T47D (cell line): ENCODE data around the gene CYB5B.

Experiments
- DNase-seq, 2 experiments: peaks; one replicate each; pipeline versions ENCODE4 v3.0.0 to v3.0.0-alpha.2; 2011 to 2012; ENCODE audit warnings: low read depth in 1 of 2, low spot score in 1 of 2
- JUND ChIP-seq: IDR thresholded peaks from 2 replicates; pipeline ENCODE4 v1.6.1; 2012; ENCODE audit warnings: low read depth
- in situ Hi-C: cut with HindIII; loops from 2 replicates; pipeline ENCODE4 v1.10.0; 2016; ENCODE audit warnings: low sequenced_read_pairs, low pct_unique_long_range_greater_than_20kb

CYB5B gene

DNA sequence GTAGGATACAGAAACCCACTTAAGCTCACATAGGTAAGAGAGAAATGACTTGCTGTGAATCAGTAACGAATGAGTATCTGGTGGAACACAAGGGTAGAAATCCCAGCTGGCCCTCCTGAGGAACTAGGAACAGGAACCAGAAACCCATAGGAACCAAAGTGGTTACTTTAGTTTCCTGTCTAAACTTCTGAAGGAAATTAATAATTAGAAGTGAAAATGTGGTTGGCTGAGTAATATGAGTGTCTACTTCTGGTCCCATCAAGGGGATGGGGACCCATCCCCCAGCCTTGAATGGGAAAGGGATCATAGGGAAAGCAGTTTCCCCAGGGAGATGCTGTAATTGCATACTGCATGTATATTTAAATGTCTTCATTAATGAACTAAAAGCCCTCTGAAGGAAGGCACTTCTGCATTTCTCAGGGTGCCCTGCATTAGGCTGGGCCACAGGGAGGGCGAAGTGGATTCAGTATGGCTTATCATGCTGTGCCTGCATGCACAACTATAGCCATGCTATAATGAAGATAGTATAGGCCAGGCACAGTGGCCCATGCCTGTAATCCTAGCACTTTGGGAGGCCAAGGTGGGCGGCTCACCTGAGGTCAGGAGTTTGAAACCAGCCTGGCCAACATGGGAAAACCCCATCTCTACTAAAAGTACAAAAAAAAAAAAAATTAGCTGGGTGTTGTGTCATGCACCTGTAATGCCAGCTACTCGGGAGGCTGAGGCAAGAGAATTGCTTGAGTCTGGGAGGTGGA lies 45.6 kb downstream of the CYB5B start:
- no peak for DNase-seq
- no peak for TF ChIP-seq JUND
- in situ Hi-C loops: no loop called here

DNA sequence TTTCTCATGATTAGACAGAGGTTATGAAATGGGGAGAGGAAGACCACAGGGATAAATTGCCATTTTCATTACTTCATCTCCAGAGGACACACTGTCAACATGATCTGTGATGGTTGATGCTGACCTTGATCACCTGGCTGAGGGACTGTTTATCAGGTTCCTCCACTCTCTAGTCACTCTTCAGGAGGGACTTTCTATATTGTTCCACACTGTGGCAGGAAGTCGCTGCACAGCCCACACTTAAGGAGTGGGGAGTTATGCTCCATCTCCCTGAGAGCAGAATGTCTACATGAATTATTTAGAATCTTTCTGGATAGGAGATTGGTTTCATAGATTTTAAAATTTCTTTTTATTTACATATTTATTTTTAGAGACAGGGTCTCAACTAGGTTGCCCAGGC lies 46.7 kb downstream of the CYB5B start:
- no peak for DNase-seq
- in situ Hi-C loops: no loop called here
- TF ChIP-seq JUND: no peak

DNA sequence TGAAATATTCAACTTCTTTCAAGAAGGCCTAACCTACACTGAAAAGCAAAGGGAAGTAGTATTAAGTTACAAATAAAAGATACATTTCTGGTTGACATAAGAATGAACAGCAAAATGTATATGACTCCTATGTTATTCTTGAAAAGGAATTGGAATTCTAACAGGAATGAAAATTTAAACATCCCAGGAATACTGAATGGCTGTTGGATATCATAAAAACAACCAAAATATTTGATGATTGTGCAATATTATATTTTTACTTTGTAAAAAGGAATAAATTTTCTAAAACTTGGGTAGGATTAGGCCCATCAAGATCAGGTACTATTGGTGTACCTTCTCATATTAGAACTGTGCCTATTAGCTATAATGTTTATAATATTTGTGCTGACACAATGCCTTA lies 50.0 kb downstream of the CYB5B start:
- no peak for TF ChIP-seq JUND
- DNase-seq: no peak
- in situ Hi-C loops: no loop called here

DNA sequence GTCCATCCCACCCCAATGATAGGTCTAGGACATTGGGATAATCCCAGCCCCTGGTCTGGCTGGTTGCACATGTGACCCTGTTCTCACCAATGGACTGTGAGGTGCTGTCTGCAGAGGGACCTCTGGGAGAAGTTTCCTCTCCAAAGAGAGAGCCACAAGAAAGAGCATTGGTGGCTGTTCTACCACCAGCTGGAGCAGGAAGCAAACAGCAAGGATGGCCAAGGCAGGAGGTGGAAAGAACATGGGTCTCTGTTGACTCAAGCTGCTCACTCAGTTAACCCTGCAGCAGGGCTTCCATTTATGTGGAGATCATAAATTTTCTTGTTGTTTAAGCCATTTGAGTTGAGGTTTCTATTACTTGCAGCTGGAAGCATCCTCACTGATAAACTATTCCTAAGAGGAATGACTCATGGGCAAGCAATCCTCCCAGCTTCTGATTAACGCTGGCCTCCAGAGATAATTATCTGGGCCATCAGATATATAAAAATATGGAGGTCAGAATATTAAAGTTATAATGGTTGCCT lies 52.6 kb downstream of the CYB5B start:
- TF ChIP-seq JUND: no peak
- in situ Hi-C loops: no loop called here
- DNase-seq: no peak

DNA sequence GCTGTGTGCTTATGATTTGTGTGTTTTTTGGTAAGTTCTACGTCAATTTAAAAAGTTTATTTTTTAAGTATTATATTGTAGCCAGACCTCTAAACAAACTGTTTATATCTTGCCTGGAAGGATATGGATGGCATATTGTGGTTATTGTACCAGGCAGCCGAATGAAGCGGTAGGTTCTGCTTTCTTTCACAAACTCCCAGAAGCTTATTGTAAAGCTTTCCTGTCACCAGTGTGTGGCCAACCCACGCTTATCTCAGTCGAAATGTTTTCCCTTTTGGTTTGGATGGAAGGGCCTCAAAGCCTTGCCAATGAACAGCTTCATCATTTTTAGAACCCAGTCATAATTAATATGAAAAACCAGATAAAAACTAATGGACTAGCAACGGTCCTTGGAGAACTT lies 53.1 kb downstream of the CYB5B start:
- in situ Hi-C loops: no loop called here
- no peak for DNase-seq
- no peak for TF ChIP-seq JUND

DNA sequence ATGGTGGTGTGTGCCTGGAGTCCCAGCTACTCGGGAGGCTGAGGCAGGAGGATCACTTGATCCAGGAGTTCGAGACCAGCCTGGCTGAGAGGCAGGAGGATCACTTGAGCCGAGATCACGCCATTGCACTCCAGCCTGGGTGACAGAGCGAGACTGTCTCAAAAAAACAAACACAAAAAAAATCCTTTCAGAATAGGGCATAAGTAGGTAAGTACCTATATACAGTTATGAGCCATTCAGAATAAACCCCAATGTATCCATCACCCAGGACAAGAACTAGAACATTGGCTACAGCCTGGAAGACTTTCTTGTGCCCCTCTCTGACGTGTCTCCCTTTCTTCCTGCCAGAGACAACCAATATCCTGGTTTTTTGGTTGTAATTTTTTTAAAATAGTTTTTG lies 54.3 kb downstream of the CYB5B start:
- no peak for TF ChIP-seq JUND
- in situ Hi-C loops: no loop called here

DNA sequence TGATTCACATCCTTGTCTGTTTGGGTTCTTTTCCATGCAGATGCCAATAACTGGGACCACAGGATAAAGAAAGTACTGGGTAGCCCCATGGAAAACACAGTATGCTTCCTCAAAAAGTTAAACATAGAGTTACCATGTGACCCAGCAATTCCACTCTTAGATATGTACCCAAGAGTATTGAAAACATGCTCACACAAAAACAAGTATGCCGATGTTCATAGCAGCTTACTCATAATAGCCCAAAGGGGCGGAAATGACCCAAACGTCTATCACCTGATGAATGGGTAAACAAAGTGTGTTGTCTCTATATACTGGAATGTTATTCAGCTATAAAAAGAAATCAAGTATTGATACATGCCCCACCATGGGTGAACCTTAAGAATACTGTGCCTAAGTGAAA lies 55.4 kb downstream of the CYB5B start:
- in situ Hi-C loops: no loop called here
- DNase-seq: no peak
- no peak for TF ChIP-seq JUND

More for the DNA sequence above, 54.3 kb downstream of the CYB5B start:
- no peak for DNase-seq

DNA sequence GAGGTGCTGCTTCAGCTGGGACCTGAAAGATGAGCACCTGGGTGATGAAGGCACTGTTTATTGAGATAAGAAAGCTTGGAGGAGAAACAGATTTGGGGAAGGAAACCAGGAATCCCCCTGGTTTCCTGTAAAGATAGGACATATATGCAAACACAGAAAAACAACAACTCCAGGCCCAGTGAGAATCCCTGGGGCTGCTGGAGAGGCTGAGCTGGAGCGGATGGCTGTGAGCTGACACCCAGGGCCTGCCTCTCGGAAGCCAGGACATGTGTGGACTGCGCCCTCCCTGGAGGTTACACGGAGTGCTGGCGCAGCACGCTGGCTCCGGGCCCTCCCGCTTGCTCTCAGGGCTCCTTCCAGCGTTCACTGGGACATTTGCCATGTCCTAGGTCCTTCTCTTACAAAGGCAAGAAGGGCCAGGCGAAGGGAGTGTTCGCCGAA lies 57.5 kb downstream of the CYB5B start:
- DNase-seq: no peak
- in situ Hi-C loops: no loop called here
- no peak for TF ChIP-seq JUND

DNA sequence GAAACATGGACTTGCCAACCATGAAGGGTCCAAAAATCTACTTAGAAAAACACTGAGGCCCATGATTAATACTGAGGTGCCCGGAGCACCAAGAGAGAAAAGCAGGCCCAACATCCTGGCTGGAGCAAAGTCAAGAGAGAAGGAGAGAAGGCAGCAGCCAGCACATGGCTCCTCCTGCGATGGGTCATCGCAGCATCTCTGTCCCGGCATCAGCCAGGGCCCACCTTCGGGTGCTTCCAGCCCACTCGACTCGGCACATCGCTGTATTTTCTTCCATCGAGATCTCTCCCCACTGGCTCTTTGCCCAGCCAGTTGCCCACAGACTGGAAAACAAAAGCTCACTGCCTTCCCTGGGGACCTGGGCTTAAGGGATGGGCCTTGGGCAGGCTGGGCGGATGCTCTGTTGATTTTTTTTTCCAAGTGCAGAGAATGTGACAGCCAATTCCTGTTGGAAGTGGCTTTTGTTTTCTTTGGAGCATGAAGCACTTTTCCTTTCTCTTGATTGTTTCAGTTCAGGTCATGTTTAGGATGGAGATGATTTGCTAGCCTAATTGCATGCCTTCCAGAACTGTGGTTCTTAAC lies 58.1 kb downstream of the CYB5B start:
- no peak for DNase-seq
- TF ChIP-seq JUND: no peak
- in situ Hi-C loops: no loop called here

DNA sequence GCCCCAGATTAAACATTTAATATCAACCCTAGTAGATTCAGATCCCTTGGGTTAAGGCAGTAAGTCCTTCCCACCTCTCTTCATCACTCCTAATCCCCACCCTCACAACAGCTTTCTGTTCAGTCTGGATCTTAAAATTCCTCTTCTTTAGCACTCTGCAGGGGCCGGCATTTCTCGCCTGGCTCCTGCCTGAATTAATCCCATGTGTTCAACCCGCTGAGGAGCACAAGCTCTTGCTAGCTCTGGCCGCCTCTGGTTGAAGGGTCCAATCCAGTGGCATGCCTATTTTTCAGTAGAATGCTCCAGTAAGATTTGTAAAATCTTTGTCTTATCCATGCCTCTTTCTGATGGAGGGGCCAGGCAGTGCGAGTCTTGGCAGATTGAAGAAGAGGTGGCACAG lies 59.2 kb downstream of the CYB5B start:
- no peak for DNase-seq
- no peak for TF ChIP-seq JUND
- in situ Hi-C loops: no loop called here

DNA sequence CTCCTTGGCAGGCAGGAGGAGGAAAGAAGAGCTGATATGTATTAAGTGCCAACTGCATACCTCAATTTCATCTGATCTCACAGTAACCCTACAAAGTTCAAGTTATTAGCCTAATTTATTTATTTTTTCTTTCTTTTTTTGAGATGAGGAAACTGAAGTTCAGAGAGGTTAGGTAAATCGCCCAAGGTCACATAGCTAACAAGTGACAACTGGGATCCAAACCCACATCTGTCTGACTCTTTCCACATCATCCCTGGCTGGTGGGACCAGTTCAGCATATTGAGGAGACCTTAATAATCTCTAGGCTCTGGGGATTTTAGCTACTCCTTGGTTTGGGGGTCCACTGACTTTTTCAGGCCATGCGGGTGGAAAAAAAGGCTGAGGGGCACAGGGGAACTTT lies 60.9 kb downstream of the CYB5B start:
- DNase-seq: no peak
- in situ Hi-C loops: no loop called here
- no peak for TF ChIP-seq JUND

DNA sequence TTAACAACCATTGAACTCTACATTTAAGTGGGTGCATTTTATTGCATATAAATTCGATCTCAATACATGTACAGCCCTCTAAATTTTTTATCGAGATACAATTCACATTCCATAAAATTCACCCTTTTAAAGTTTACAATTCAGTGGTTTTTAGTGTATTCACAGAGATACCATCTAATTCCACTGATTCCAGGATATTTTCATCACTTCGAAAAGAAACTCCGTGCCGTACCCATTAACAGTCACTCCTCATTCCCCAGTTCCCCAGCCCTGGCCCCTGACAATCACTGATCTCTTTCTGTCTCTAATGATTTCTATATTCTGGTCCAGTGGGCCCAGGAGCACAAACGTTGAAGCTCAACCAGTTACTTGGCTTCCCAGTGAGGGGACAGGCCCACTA lies 61.4 kb downstream of the CYB5B start:
- no peak for DNase-seq
- no peak for TF ChIP-seq JUND
- in situ Hi-C loops: no loop called here

DNA sequence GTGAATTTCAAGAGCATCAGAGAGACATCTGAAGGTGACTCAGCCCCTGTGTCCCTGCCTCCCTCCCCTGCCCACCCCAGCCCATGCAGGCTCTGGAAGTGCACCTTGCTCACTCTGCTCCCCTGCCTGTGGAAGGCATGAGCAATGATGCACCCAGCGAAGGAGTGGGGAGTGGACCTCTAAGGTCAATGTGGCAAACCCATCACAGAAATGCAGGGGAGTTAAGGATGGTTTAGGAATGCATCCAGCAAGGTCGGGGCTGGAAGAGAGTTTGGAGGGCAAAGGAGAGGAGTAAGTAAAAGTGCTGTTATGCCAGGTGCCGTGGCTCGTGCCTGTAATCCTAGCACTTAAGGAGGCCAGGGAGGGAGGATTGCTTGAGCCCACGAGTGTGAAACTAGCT lies 61.9 kb downstream of the CYB5B start:
- DNase-seq: no peak
- in situ Hi-C loops: no loop called here
- TF ChIP-seq JUND: no peak
